WTC11 (cell line): Measurements from ENCODE around the gene TRMT10C. TPM values are rescaled to one million over a fixed set of nuclear protein-coding genes. Genes with fewer than 3 reads are reported as not detected.
A peak's percentile ranks its signal among the peaks of the same experiment; 100 is the strongest.

Source experiments
- ATAC-seq: fragments of 200-7000 bp; cut with Tn5 transposase; 2 replicates; pipeline ENCODE4 v1.10.0; 2021; ENCODE audit warnings: mild to moderate bottlenecking, moderate library complexity
- CTCF ChIA-PET: fragments of 300-600 bp; sonication (Branson Sonifier 250); formaldehyde crosslinking; loops from one replicate; lab custom pipeline; 2021; ENCODE audit warnings: antibody characterized with exemption; lab: Charles Lee
- POLR2A ChIA-PET: fragments of 350-600 bp; sonication (Branson Sonifier 250); formaldehyde crosslinking; loops from one replicate; lab custom pipeline; 2021; ENCODE audit warnings: antibody characterized with exemption; lab: Charles Lee
- DNase-seq: peaks from one replicate; pipeline ENCODE4 v3.0.0; 2021; ENCODE audit warnings: low spot score
- H3K27ac Mint-ChIP-seq: 2 replicates; pipeline ENCODE4 v1.8.0; 2021; ENCODE audit warnings: mixed read lengths
- H3K27me3 Mint-ChIP-seq: 2 replicates; pipeline ENCODE4 v1.8.0; 2021; ENCODE audit warnings: low read depth, mild to moderate bottlenecking, moderate library complexity, mixed read lengths
- H3K36me3 Mint-ChIP-seq: 2 replicates; pipeline ENCODE4 v1.8.0; 2021; ENCODE audit warnings: mixed read lengths
- H3K4me1 Mint-ChIP-seq: 2 replicates; pipeline ENCODE4 v1.8.0; 2022; ENCODE audit warnings: mixed read lengths
- H3K4me3 Mint-ChIP-seq: 2 replicates; pipeline ENCODE4 v1.8.0; 2021; ENCODE audit warnings: mild to moderate bottlenecking, moderate library complexity, mixed read lengths
- H3K9me3 Mint-ChIP-seq: 2 replicates; pipeline ENCODE4 v1.8.0; 2021; ENCODE audit warnings: mixed read lengths
- E2F4 ChIP-seq: sonication (generic); formaldehyde crosslinking; IDR thresholded peaks from 2 replicates; pipeline ENCODE4 v1.8.1; 2022; ENCODE audit warnings: low read depth, mild to moderate bottlenecking, moderate library complexity, missing genetic modification reagents, borderline replicate concordance
- ESRRA ChIP-seq: sonication (generic); formaldehyde crosslinking; IDR thresholded peaks from 2 replicates; pipeline ENCODE4 v1.8.1; 2022; ENCODE audit warnings: mild to moderate bottlenecking, missing genetic modification reagents, borderline replicate concordance
- FOXP1 ChIP-seq: sonication (generic); formaldehyde crosslinking; IDR thresholded peaks from 2 replicates; pipeline ENCODE4 v1.8.0; 2022; ENCODE audit warnings: missing genetic modification reagents, mild to moderate bottlenecking, moderate library complexity, borderline replicate concordance
- KAT7 ChIP-seq: sonication (generic); formaldehyde crosslinking; IDR thresholded peaks from 2 replicates; pipeline ENCODE4 v1.8.1; 2023; ENCODE audit warnings: missing genetic modification reagents, mild to moderate bottlenecking, borderline replicate concordance
- NFATC4 ChIP-seq: fragments of 250-450 bp; sonication (Bioruptor Pico); IDR thresholded peaks from 2 replicates; pipeline ENCODE4 v1.9.0; 2021; ENCODE audit warnings: mild to moderate bottlenecking
- NFE2L1 ChIP-seq: sonication (generic); formaldehyde crosslinking; IDR thresholded peaks from 2 replicates; pipeline ENCODE4 v1.8.1; 2023; ENCODE audit warnings: missing genetic modification reagents
- NR3C1 ChIP-seq: sonication (generic); formaldehyde crosslinking; conservative IDR thresholded peaks from 2 replicates; pipeline ENCODE4 v1.8.1; 2023; ENCODE audit warnings: low read depth, mild to moderate bottlenecking, missing genetic modification reagents
- PRDM15 ChIP-seq: sonication (generic); formaldehyde crosslinking; IDR thresholded peaks from 2 replicates; pipeline ENCODE4 v1.8.0; 2022; ENCODE audit warnings: missing genetic modification reagents
- SP1 ChIP-seq: sonication (generic); formaldehyde crosslinking; conservative IDR thresholded peaks from 2 replicates; pipeline ENCODE4 v1.8.1; 2022; ENCODE audit warnings: missing genetic modification reagents
- TCF7 ChIP-seq: sonication (generic); formaldehyde crosslinking; IDR thresholded peaks from 2 replicates; pipeline ENCODE4 v1.8.0; 2022; ENCODE audit warnings: mild to moderate bottlenecking, low read depth, missing genetic modification reagents, moderate library complexity
- TP53 ChIP-seq: sonication (generic); formaldehyde crosslinking; IDR thresholded peaks from 2 replicates; pipeline ENCODE4 v1.8.1; 2023; ENCODE audit warnings: mild to moderate bottlenecking, missing genetic modification reagents
- ZNF281 ChIP-seq: sonication (generic); formaldehyde crosslinking; IDR thresholded peaks from 2 replicates; pipeline ENCODE4 v1.8.0; 2023; ENCODE audit warnings: mild to moderate bottlenecking, missing genetic modification reagents
- ZNF396 ChIP-seq: fragments of 250-450 bp; sonication (Bioruptor Pico); IDR thresholded peaks from 2 replicates; pipeline ENCODE4 v1.8.0; 2021; ENCODE audit warnings: mild to moderate bottlenecking, moderate library complexity, borderline replicate concordance
- ZNF416 ChIP-seq: fragments of 250-450 bp; sonication (Bioruptor Pico); IDR thresholded peaks from 2 replicates; pipeline ENCODE4 v1.9.0; 2021; ENCODE audit warnings: mild to moderate bottlenecking, inconsistent platforms
- ZNF423 ChIP-seq: fragments of 250-450 bp; sonication (Bioruptor Pico); IDR thresholded peaks from 2 replicates; pipeline ENCODE4 v2.1.2; 2022; ENCODE audit warnings: mild to moderate bottlenecking, moderate library complexity
- ZNF512 ChIP-seq: sonication (generic); formaldehyde crosslinking; IDR thresholded peaks from 2 replicates; pipeline ENCODE4 v1.8.1; 2022; ENCODE audit warnings: missing genetic modification reagents, borderline replicate concordance
- total RNA-seq: library from RNA; stranded (reverse); gene quantifications from 3 replicates; pipeline ENCODE4 v1.2.3, GENCODE V29; 2021

The TRMT10C gene
- total RNA-seq, 1 experiment from 2014 or later, result 41.7 TPM

GRCh38 chr3:101574388-101575112 lies 12.9 kb downstream of the TRMT10C start:
- ChIA-PET CTCF (interaction anchor here (1.0 to 1.8 kb wide), 17 partner anchors 9 to 204 kb away, joined by 3 to 18 read pairs (median 4); partner anchors contain the start of genes CEP97, NXPE3 and TRMT10C), POLR2A (interaction anchor here (0.5 to 3.1 kb wide), 6 partner anchors 9 to 114 kb away, joined by 3 to 31 read pairs (median 4); partner anchors contain the start of genes TRMT10C and ZBTB11)
- ATAC-seq, result peak; percentile 57
- Mint-ChIP-seq H3K36me3 (peaks cover 18% of the 10 kb centered on the region), H3K27me3 (no peaks in the 10 kb centered on the region), H3K4me3 (peak overlapping the region; percentile 99), H3K4me1 (peaks cover 24% of the 10 kb centered on the region), H3K9me3 (no peaks in the 10 kb centered on the region), H3K27ac (peak overlapping the region; percentile 89)
- peak; percentile 39 for DNase-seq
- TF ChIP-seq TCF7 (CRISPR knock-in tag), result peak; percentile 89; the same call in 1 of the 2 replicates
- TF ChIP-seq SP1 (CRISPR knock-in tag), result peak; percentile 21; the same call in 1 of the 2 replicates
- TF ChIP-seq E2F4 (CRISPR knock-in tag), result peak; percentile 61
- TF ChIP-seq ZNF396 (CRISPR knock-in tag), result no peak
- TF ChIP-seq ESRRA (CRISPR knock-in tag), result no peak
- TF ChIP-seq NFATC4 (CRISPR knock-in tag), result 0 out of 2 replicates have a peak, but pooled peaks have one; percentile 30
- 0 out of 2 replicates have a peak, but pooled peaks have one; percentile 54 for TF ChIP-seq ZNF512 (CRISPR knock-in tag)
- TF ChIP-seq KAT7 (CRISPR knock-in tag), result 0 out of 2 replicates have a peak, but pooled peaks have one; percentile 11
- no peak for TF ChIP-seq NR3C1 (CRISPR knock-in tag)
- TF ChIP-seq TP53, result 0 out of 2 replicates have a peak, but pooled peaks have one; percentile 42
- peak; percentile 72; the same call in 1 of the 2 replicates for TF ChIP-seq FOXP1 (CRISPR knock-in tag)
- TF ChIP-seq ZNF423 (CRISPR knock-in tag), result no peak
- 0 out of 2 replicates have a peak, but pooled peaks have one; percentile 20 for TF ChIP-seq ZNF416
- 0 out of 2 replicates have a peak, but pooled peaks have one; percentile 17 for TF ChIP-seq PRDM15 (CRISPR knock-in tag)
- no peak for TF ChIP-seq ZNF281 (CRISPR knock-in tag)
- no peak for TF ChIP-seq NFE2L1
